Adipose tissue (tissue), 3 donors: ENCODE data around the gene KIRREL3. TPM values are rescaled to one million over a fixed set of nuclear protein-coding genes. Genes with fewer than 3 reads are reported as not detected.

Source experiments
- H3K27ac ChIP-seq: one replicate; pipeline ENCODE4 v1.5.1; 2013; ENCODE audit warnings: low read depth, low read length
- WGBS, 3 donors: extraction: QIAGEN DNeasy Blood & Tissue Kit; methylation state at CpG; one replicate each; pipeline ENCODE4 v1.1.7; 2013; 5-methylcytosine and 5-hydroxymethylcytosine counted together
- polyA plus RNA-seq, 3 donors: library from polyadenylated mRNA; stranded (reverse); fragments of 200-250 nt; gene quantifications; one replicate each; pipeline ENCODE4 v1.2.3, GENCODE V29; 2013
- donor health status: healthy with polysubstance abuse.
- donor health status: Bipolar disorder and iron deficiency.
- donor health status: healthy.

Gene KIRREL3
- polyA plus RNA-seq, 3 donors: 0.04 to 0.34 (median 0.13) TPM

GRCh38 chr11:126518071-126518971, 482.2 kb downstream of the KIRREL3 start:
- no peak overlapping the region for H3K27ac ChIP-seq
- WGBS, 3 donors: 59 to 81% (median 76%) methylated on average over 20 of the region's 20 CpGs

- H3K27ac ChIP-seq: no peak overlapping the region
- 85 to 89% (median 87%) methylated on average over 5 of the region's 5 CpGs for WGBS, 3 donors
Measured at GRCh38 chr11:126515501-126515900, 485.1 kb downstream of the KIRREL3 start.

- no peak overlapping the region for H3K27ac ChIP-seq
- WGBS, 3 donors: 37 to 69% (median 66%) methylated on average over 10 of the region's 10 CpGs
Measured at GRCh38 chr11:126514061-126514693, 486.4 kb downstream of the KIRREL3 start.

GRCh38 chr11:126512741-126513715, 487.5 kb downstream of the KIRREL3 start:
- 60 to 80% (median 71%) methylated on average over 11 of the region's 11 CpGs for WGBS, 3 donors
- H3K27ac ChIP-seq: no peak overlapping the region

- WGBS, 3 donors: 70 to 90% (median 80%) methylated on average over 8 of the region's 8 CpGs
- no peak overlapping the region for H3K27ac ChIP-seq
Measured at GRCh38 chr11:126512251-126512650, 488.3 kb downstream of the KIRREL3 start.

- WGBS, 3 donors: 68 to 78% (median 70%) methylated on average over 14 of the region's 14 CpGs
Measured at GRCh38 chr11:126511475-126512115, 489.0 kb downstream of the KIRREL3 start.

GRCh38 chr11:126510621-126511370, 489.8 kb downstream of the KIRREL3 start:
- H3K27ac ChIP-seq: no peak overlapping the region
- 73 to 80% (median 78%) methylated on average over 5 of the region's 5 CpGs for WGBS, 3 donors

More at GRCh38 chr11:126511475-126512115, 489.0 kb downstream of the KIRREL3 start:
- H3K27ac ChIP-seq: no peak overlapping the region

GRCh38 chr11:126507646-126508045, 492.9 kb downstream of the KIRREL3 start:
- 48 to 66% (median 62%) methylated on average over 8 of the region's 8 CpGs for WGBS, 3 donors
- H3K27ac ChIP-seq: no peak overlapping the region

GRCh38 chr11:126506789-126507188, 493.8 kb downstream of the KIRREL3 start:
- no peak overlapping the region for H3K27ac ChIP-seq
- 85 to 88% (median 88%) methylated on average over 4 of the region's 4 CpGs for WGBS, 3 donors

GRCh38 chr11:126502982-126503381, 497.6 kb downstream of the KIRREL3 start:
- WGBS, 3 donors: 22 to 46% (median 45%) methylated on average over 5 of the region's 5 CpGs
- H3K27ac ChIP-seq: no peak overlapping the region

GRCh38 chr11:126502159-126502558, 498.4 kb downstream of the KIRREL3 start:
- no peak overlapping the region for H3K27ac ChIP-seq
- 35 to 59% (median 51%) methylated on average over 2 of the region's 2 CpGs for WGBS, 3 donors

GRCh38 chr11:126501641-126502040, 498.9 kb downstream of the KIRREL3 start:
- H3K27ac ChIP-seq: no peak overlapping the region
- 69 to 93% (median 85%) methylated on average over 6 of the region's 6 CpGs for WGBS, 3 donors

GRCh38 chr11:126500981-126501380, 499.6 kb downstream of the KIRREL3 start:
- 43 to 80% (median 71%) methylated on average over 10 of the region's 10 CpGs for WGBS, 3 donors
- H3K27ac ChIP-seq: no peak overlapping the region

- H3K27ac ChIP-seq: no peak overlapping the region
- 50 to 57% (median 51%) methylated on average over 19 of the region's 19 CpGs for WGBS, 3 donors
Measured at GRCh38 chr11:126499131-126499752, 501.3 kb downstream of the KIRREL3 start.

GRCh38 chr11:126498281-126498680, 502.3 kb downstream of the KIRREL3 start:
- H3K27ac ChIP-seq: no peak overlapping the region
- 42 to 78% (median 73%) methylated on average over 9 of the region's 9 CpGs for WGBS, 3 donors

- WGBS, 3 donors: 56 to 62% (median 56%) methylated on average over 4 of the region's 4 CpGs
- no peak overlapping the region for H3K27ac ChIP-seq
Measured at GRCh38 chr11:126497581-126498122, 502.9 kb downstream of the KIRREL3 start.
